Neural crest cell (in vitro differentiated cells): Measurements from ENCODE around the gene SHE. TPM values are rescaled to one million over a fixed set of nuclear protein-coding genes. Genes with fewer than 3 reads are reported as not detected.
"Not testable (repeated sequence)": the region's sequence is repeated elsewhere in the genome, so short reads cannot be mapped to it uniquely, and the experiment has no call there.

Experiments used
- DNase-seq: peaks from one replicate; pipeline ENCODE4 v3.0.0; 2021; ENCODE audit warnings: low read depth, mixed read lengths, low spot score
- H3K27ac Mint-ChIP-seq: one replicate; pipeline ENCODE4 v1.8.0; 2021; ENCODE audit warnings: mild to moderate bottlenecking, mixed read lengths; ENCODE audit not compliant: unreplicated experiment
- H3K27me3 Mint-ChIP-seq: 2 replicates; pipeline ENCODE4 v1.8.0; 2021; ENCODE audit warnings: low read depth, mild to moderate bottlenecking, mixed read lengths
- H3K36me3 Mint-ChIP-seq: 2 replicates; pipeline ENCODE4 v1.8.0; 2021; ENCODE audit warnings: low read depth, mild to moderate bottlenecking, mixed read lengths
- H3K4me1 Mint-ChIP-seq: 2 replicates; pipeline ENCODE4 v1.8.0; 2021; ENCODE audit warnings: mixed read lengths
- H3K4me3 Mint-ChIP-seq: one replicate; pipeline ENCODE4 v1.8.0; 2021; ENCODE audit warnings: mild to moderate bottlenecking, mixed read lengths
- H3K9me3 Mint-ChIP-seq: 2 replicates; pipeline ENCODE4 v1.8.0; 2021; ENCODE audit warnings: mixed read lengths
- total RNA-seq: library from RNA; stranded (reverse); gene quantifications from 2 replicates; pipeline ENCODE4 v1.2.1, GENCODE V29; 2021
- TF ChIP-seq, protein P1 (sequence below): fragments of 200-600 bp; sonication (generic); conservative IDR thresholded peaks from 2 replicates; pipeline ENCODE4 v1.5.0; 2021; ENCODE audit warnings: antibody characterized with exemption, mild to moderate bottlenecking

Gene SHE
- total RNA-seq, 1 donor from 2014 or later = 0.19 TPM

DNA sequence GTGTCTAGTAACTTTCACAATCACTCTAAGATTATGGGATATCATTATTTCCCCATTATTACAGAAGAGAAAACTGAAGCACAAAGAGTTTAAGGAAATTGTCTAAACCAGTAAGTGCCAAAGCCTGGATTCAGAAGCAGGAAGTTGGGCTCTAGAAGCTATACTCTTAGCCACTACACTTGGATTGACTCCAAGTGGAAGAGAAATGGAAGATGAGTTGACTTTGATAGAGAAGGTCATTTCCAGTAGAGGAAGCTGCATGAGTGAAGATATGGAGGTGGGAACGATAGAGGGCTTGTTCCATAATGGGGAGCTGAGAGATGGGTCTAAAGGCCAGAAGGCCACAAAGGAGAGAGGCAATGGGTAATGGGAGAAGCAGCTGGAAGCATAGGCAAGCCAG lies 11.9 kb downstream of the SHE start:
- Mint-ChIP-seq H3K4me3 (no peak overlapping the region), H3K36me3 (no peaks in the 10 kb centered on the region), H3K4me1 (peaks cover 27% of the 10 kb centered on the region), H3K9me3 (no peaks in the 10 kb centered on the region), H3K27ac (no peak overlapping the region), H3K27me3 (peaks cover 11% of the 10 kb centered on the region)
- TF ChIP-seq, protein P1, sequence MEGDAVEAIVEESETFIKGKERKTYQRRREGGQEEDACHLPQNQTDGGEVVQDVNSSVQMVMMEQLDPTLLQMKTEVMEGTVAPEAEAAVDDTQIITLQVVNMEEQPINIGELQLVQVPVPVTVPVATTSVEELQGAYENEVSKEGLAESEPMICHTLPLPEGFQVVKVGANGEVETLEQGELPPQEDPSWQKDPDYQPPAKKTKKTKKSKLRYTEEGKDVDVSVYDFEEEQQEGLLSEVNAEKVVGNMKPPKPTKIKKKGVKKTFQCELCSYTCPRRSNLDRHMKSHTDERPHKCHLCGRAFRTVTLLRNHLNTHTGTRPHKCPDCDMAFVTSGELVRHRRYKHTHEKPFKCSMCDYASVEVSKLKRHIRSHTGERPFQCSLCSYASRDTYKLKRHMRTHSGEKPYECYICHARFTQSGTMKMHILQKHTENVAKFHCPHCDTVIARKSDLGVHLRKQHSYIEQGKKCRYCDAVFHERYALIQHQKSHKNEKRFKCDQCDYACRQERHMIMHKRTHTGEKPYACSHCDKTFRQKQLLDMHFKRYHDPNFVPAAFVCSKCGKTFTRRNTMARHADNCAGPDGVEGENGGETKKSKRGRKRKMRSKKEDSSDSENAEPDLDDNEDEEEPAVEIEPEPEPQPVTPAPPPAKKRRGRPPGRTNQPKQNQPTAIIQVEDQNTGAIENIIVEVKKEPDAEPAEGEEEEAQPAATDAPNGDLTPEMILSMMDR = no peak
- DNase-seq = no peak

DNA sequence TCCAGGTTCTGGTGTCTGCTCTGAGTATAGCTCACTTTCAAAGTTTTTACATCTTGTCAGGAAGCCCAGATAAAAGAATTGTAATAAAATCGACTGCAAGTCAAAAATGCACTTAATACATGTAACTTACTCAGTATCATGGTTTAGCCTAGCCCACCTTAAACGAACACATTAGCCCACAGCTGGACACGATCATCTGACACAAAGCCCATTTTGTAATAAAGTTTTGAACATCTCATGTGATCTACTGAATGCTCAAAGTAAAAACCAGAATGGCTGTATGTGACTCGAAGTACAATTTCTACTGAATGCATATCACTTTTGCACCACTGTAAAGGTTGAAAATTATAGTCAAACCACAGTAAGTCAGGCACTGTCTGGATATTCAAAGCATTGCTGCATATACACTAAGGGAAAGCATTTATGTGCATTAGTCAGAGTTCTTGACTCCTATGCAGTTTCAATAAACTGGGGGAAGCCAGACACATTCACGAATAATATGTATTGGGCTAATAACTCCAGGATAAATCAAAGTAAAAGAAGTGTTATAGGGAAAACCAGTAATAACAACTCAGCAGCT lies 12.4 kb downstream of the SHE start:
- no peak overlapping the region for H3K27ac Mint-ChIP-seq
- DNase-seq = no peak
- no peak overlapping the region for H3K4me3 Mint-ChIP-seq
- no peaks in the 10 kb centered on the region for H3K9me3 Mint-ChIP-seq
- H3K36me3 Mint-ChIP-seq = no peaks in the 10 kb centered on the region
- TF ChIP-seq, protein P1 = no peak
- H3K4me1 Mint-ChIP-seq = peaks cover 24% of the 10 kb centered on the region
- peaks cover 11% of the 10 kb centered on the region for H3K27me3 Mint-ChIP-seq

- peaks cover 11% of the 10 kb centered on the region for H3K27me3 Mint-ChIP-seq
- H3K4me3 Mint-ChIP-seq = no peak overlapping the region
- peaks cover 24% of the 10 kb centered on the region for H3K4me1 Mint-ChIP-seq
- H3K9me3 Mint-ChIP-seq = no peaks in the 10 kb centered on the region
- no peak for DNase-seq
- no peak overlapping the region for H3K27ac Mint-ChIP-seq
- TF ChIP-seq, protein P1 = no peak
- no peaks in the 10 kb centered on the region for H3K36me3 Mint-ChIP-seq
These were observed 13.3 kb downstream of the SHE start for GRCh38 chr1:154488922-154489321.

DNA sequence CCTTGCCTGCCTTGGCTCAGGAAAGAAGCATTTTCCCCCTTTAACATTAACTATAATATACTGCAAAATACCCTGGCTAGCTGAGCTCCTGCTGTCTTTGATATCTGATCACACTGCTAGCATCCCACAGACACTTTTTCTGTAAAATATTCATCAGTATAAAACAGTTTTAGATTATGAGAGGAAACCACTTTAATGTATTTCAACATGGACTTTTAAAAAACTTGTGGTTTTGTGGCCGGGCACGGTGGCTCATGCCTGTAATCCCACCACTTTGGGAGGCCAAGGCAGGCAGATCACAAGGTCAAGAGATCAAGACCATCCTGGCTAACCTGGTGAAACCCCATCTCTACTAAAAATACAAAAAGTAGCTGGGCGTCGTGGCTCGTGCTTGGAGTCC lies 15.5 kb downstream of the SHE start:
- H3K9me3 Mint-ChIP-seq, H3K36me3 Mint-ChIP-seq, H3K27ac Mint-ChIP-seq, H3K4me3 Mint-ChIP-seq, H3K27me3 Mint-ChIP-seq, DNase-seq: not testable (repeated sequence)
- H3K4me1 Mint-ChIP-seq = peaks cover 10% of the 10 kb centered on the region

- peaks cover 5% of the 10 kb centered on the region for H3K27me3 Mint-ChIP-seq
- H3K4me3 Mint-ChIP-seq = no peak overlapping the region
- H3K4me1 Mint-ChIP-seq = peaks cover 14% of the 10 kb centered on the region
- H3K9me3 Mint-ChIP-seq = no peaks in the 10 kb centered on the region
- no peak overlapping the region for H3K27ac Mint-ChIP-seq
- TF ChIP-seq, protein P1 = no peak
- no peaks in the 10 kb centered on the region for H3K36me3 Mint-ChIP-seq
- no peak for DNase-seq
These were observed 16.2 kb downstream of the SHE start for GRCh38 chr1:154485910-154486496.

GRCh38 chr1:154485106-154485505 lies 17.1 kb downstream of the SHE start:
- Mint-ChIP-seq H3K4me1 (peaks cover 21% of the 10 kb centered on the region), H3K36me3 (no peaks in the 10 kb centered on the region), H3K9me3 (no peaks in the 10 kb centered on the region), H3K27me3 (peaks cover under 1% of the 10 kb centered on the region), H3K4me3 (no peak overlapping the region), H3K27ac (no peak overlapping the region)
- no peak for DNase-seq
- TF ChIP-seq, protein P1 = no peak
